IMR-90 (cell line): Measurements from ENCODE around the gene RASL11B. TPM values are rescaled to one million over a fixed set of nuclear protein-coding genes. Genes with fewer than 3 reads are reported as not detected.

Source experiments
- ATAC-seq: fragments of 200-7000 bp; cut with Tn5 transposase; 2 replicates; pipeline ENCODE4 v1.9.1; 2020; ENCODE audit warnings: low read depth, mild to moderate bottlenecking, moderate library complexity
- BruUV-seq: library from RNA; stranded (reverse); fragments of 400-500 nt; replicated peaks from 2 replicates; lab custom pipeline; 2021; lab: Mats Ljungman, UMichigan
- CTCF ChIA-PET: fragments of 300-600 bp; formaldehyde crosslinking; extraction: SDS; loops from one replicate; lab custom pipeline; 2021; ENCODE audit warnings: antibody characterized with exemption; lab: Yijun Ruan, JAX
- POLR2A ChIA-PET: fragments of 300-600 bp; sonication (Branson Sonifier 250); formaldehyde crosslinking; loops from one replicate; lab custom pipeline; 2022; ENCODE audit warnings: antibody characterized with exemption; ENCODE audit not compliant: unreplicated experiment; lab: Charles Lee
- DNase-seq: peaks from one replicate; pipeline ENCODE4 v3.0.0; 2013
- H2AFZ ChIP-seq: replicated peaks from 2 replicates; pipeline ENCODE3; 2013; ENCODE audit warnings: low read length, mild to moderate bottlenecking; ENCODE audit not compliant: poor library complexity
- H2AK5ac ChIP-seq: 2 replicates; pipeline ENCODE4 v1.6.1; 2013; ENCODE audit warnings: low read depth, low read length, inconsistent platforms
- H2AK9ac ChIP-seq: replicated peaks from 2 replicates; pipeline ENCODE3; 2013; ENCODE audit warnings: mild to moderate bottlenecking, low read depth, low read length, moderate library complexity; ENCODE audit not compliant: poor library complexity
- H2BK120ac ChIP-seq: 2 replicates; pipeline ENCODE4 v1.6.1; 2013; ENCODE audit warnings: low read depth, low read length, inconsistent platforms
- H2BK15ac ChIP-seq: 3 replicates; pipeline ENCODE4 v1.6.1; 2013; ENCODE audit warnings: low read depth, low read length, inconsistent platforms
- H2BK20ac ChIP-seq: 2 replicates; pipeline ENCODE4 v1.6.1; 2013; ENCODE audit warnings: low read depth, mild to moderate bottlenecking, inconsistent platforms, low read length, moderate library complexity
- H2BK5ac ChIP-seq: 2 replicates; pipeline ENCODE4 v1.6.1; 2013; ENCODE audit warnings: mild to moderate bottlenecking, low read depth, low read length, inconsistent platforms; ENCODE audit not compliant: poor library complexity, severe bottlenecking
- H3K14ac ChIP-seq: replicated peaks from 2 replicates; pipeline ENCODE4 v1.6.1; 2013; ENCODE audit warnings: low read depth, low read length, inconsistent platforms
- H3K18ac ChIP-seq: 2 replicates; pipeline ENCODE4 v1.6.1; 2013; ENCODE audit warnings: low read depth, low read length, control low read depth
- H3K23ac ChIP-seq: 2 replicates; pipeline ENCODE4 v1.6.1; 2013; ENCODE audit warnings: low read depth, low read length, inconsistent platforms
- H3K27ac ChIP-seq: 2 replicates; pipeline ENCODE4 v1.5.1; 2013; ENCODE audit warnings: mild to moderate bottlenecking, control low read depth, low read length; ENCODE audit not compliant: insufficient read depth
- H3K27me3 ChIP-seq: 2 replicates; pipeline ENCODE4 v1.6.1; 2013; ENCODE audit warnings: low read length; ENCODE audit not compliant: control insufficient read depth, insufficient read depth
- H3K36me3 ChIP-seq: 2 replicates; pipeline ENCODE4 v1.6.1; 2013; ENCODE audit warnings: low read length, mixed read lengths; ENCODE audit not compliant: control insufficient read depth, insufficient read depth
- H3K4ac ChIP-seq: 2 replicates; pipeline ENCODE4 v1.6.1; 2013; ENCODE audit warnings: low read depth, low read length, inconsistent platforms
- H3K4me1 ChIP-seq: 2 replicates; pipeline ENCODE4 v1.6.1; 2013; ENCODE audit warnings: low read length, mixed read lengths; ENCODE audit not compliant: control insufficient read depth, insufficient read depth
- H3K4me2 ChIP-seq: 2 replicates; pipeline ENCODE4 v1.6.1; 2013; ENCODE audit warnings: low read depth, mild to moderate bottlenecking, control low read depth, low read length, moderate library complexity
- H3K4me3 ChIP-seq: 2 replicates; pipeline ENCODE4 v1.5.1; 2013; ENCODE audit warnings: low read depth, mild to moderate bottlenecking, control low read depth, low read length, moderate library complexity; ENCODE audit not compliant: insufficient read depth
- H3K56ac ChIP-seq: 2 replicates; pipeline ENCODE4 v1.6.1; 2013; ENCODE audit warnings: low read length, inconsistent platforms; ENCODE audit not compliant: insufficient read depth; ENCODE audit errors: extremely low read depth
- H3K79me1 ChIP-seq, 2 experiments: 2 replicates each; pipeline ENCODE4 v1.6.1; 2013; ENCODE audit warnings: low read length in 2 of 2, inconsistent platforms in 1 of 2, low read depth in 1 of 2
- H3K9ac ChIP-seq: 2 replicates; pipeline ENCODE4 v1.6.1; 2013; ENCODE audit warnings: low read depth, low read length, control low read depth
- H3K9me1 ChIP-seq: 2 replicates; pipeline ENCODE4 v1.6.1; 2013; ENCODE audit warnings: low read length, inconsistent platforms; ENCODE audit not compliant: insufficient read depth
- H3K9me3 ChIP-seq: 2 replicates; pipeline ENCODE4 v1.6.1; 2013; ENCODE audit warnings: low read length; ENCODE audit not compliant: control insufficient read depth, insufficient read depth
- H4K20me1 ChIP-seq: 2 replicates; pipeline ENCODE4 v1.6.1; 2013; ENCODE audit warnings: low read length, inconsistent platforms; ENCODE audit not compliant: insufficient read depth
- H4K5ac ChIP-seq: 2 replicates; pipeline ENCODE4 v1.6.1; 2013; ENCODE audit warnings: mild to moderate bottlenecking, low read depth, low read length, control low read depth
- H4K8ac ChIP-seq, 2 experiments: 2 replicates each; pipeline ENCODE4 v1.6.1; 2013; ENCODE audit warnings: low read depth in 2 of 2, low read length in 2 of 2, control low read depth in 1 of 2, inconsistent platforms in 1 of 2
- H4K91ac ChIP-seq: 2 replicates; pipeline ENCODE4 v1.6.1; 2013; ENCODE audit warnings: low read depth, low read length, inconsistent platforms; ENCODE audit not compliant: insufficient read depth
- BHLHE40 ChIP-seq: fragments of 150-350 bp; IDR thresholded peaks from 2 replicates; pipeline ENCODE4 v1.6.1; 2016; ENCODE audit warnings: mild to moderate bottlenecking, low read depth, low read length
- CEBPB ChIP-seq: IDR thresholded peaks from 2 replicates; pipeline ENCODE4 v1.6.1; 2012; ENCODE audit warnings: low read depth, low read length, improper control_type of control experiment
- CHD1 ChIP-seq: IDR thresholded peaks from 2 replicates; pipeline ENCODE4 v1.6.1; 2012; ENCODE audit warnings: low read depth, low read length, improper control_type of control experiment
- FOS ChIP-seq: fragments of 150-350 bp; IDR thresholded peaks from 2 replicates; pipeline ENCODE4 v1.6.1; 2016; ENCODE audit warnings: low read depth, low read length
- MAFK ChIP-seq: IDR thresholded peaks from 2 replicates; pipeline ENCODE4 v1.6.1; 2012; ENCODE audit warnings: low read depth, low read length, improper control_type of control experiment
- MAZ ChIP-seq: IDR thresholded peaks from 2 replicates; pipeline ENCODE4 v1.6.1; 2012; ENCODE audit warnings: low read depth, mild to moderate bottlenecking, low read length, improper control_type of control experiment, moderate library complexity, borderline replicate concordance
- MXI1 ChIP-seq: IDR thresholded peaks from 2 replicates; pipeline ENCODE4 v1.6.1; 2012; ENCODE audit warnings: low read depth, mild to moderate bottlenecking, low read length, moderate library complexity, borderline replicate concordance
- NFE2L2 ChIP-seq: fragments of 150-350 bp; IDR thresholded peaks from 2 replicates; pipeline ENCODE4 v1.6.1; 2016; ENCODE audit warnings: low read depth, mild to moderate bottlenecking, low read length
- POLR2A ChIP-seq: IDR thresholded peaks from 2 replicates; pipeline ENCODE4 v1.6.1; 2012; ENCODE audit warnings: mild to moderate bottlenecking, low read depth, low read length
- RAD21 ChIP-seq: IDR thresholded peaks from 2 replicates; pipeline ENCODE4 v1.6.1; 2012; ENCODE audit warnings: low read length, improper control_type of control experiment
- RCOR1 ChIP-seq: IDR thresholded peaks from 2 replicates; pipeline ENCODE4 v1.6.1; 2012; ENCODE audit warnings: mild to moderate bottlenecking, low read length, improper control_type of control experiment; ENCODE audit not compliant: insufficient replicate concordance
- RFX5 ChIP-seq: IDR thresholded peaks from 2 replicates; pipeline ENCODE4 v1.8.0; 2012; ENCODE audit warnings: low read depth, mild to moderate bottlenecking, low read length, moderate library complexity
- SMC3 ChIP-seq: fragments of 150-350 bp; IDR thresholded peaks from 2 replicates; pipeline ENCODE4 v1.6.1; 2016; ENCODE audit warnings: low read depth, mild to moderate bottlenecking, antibody characterized with exemption, low read length, moderate library complexity
- WGBS, 2 experiments: methylation state at CpG; one replicate each; pipeline versions ENCODE4 v1.1.5 to v1.1.7; 2013; ENCODE audit warnings: missing lambda C conversion rate in 2 of 2; ENCODE audit not compliant: insufficient read length in 1 of 2; ENCODE audit errors: extremely low coverage in 2 of 2; 5-methylcytosine and 5-hydroxymethylcytosine counted together
- dilution Hi-C: fragments of 300-500 bp; cut with HindIII; formaldehyde crosslinking; loops from one replicate; pipeline ENCODE4 v1.14.3; 2018; ENCODE audit warnings: low sequenced_read_pairs; ENCODE audit not compliant: unreplicated experiment
- in situ Hi-C: fragments of 300-500 bp; cut with MboI; formaldehyde crosslinking; loops from 3 replicates; pipeline ENCODE4 v1.14.3; 2019; ENCODE audit warnings: low sequenced_read_pairs, inconsistent platforms, mixed read lengths
- intact Hi-C: fragments of 100-400 bp; cut with micrococcal nuclease; formaldehyde crosslinking; loops from 2 replicates; pipeline ENCODE4 v1.10.0; 2022
- polyA plus RNA-seq, 3 experiments: library from polyadenylated mRNA; depleted of rRNA; stranded (reverse); fragments of >200 nt; gene quantifications; 2 replicates each; pipeline ENCODE4 v1.2.3, GENCODE V29; 2012; ENCODE audit warnings: low replicate concordance in 1 of 3
- total RNA-seq: library from RNA; depleted of rRNA; stranded (reverse); fragments of >200 nt; gene quantifications from 2 replicates; pipeline ENCODE4 v1.2.3, GENCODE V29; 2012
- TF ChIP-seq, protein P1 (sequence below): conservative IDR thresholded peaks from 2 replicates; pipeline ENCODE4 v1.5.1; 2012; ENCODE audit warnings: mild to moderate bottlenecking, low read depth, low read length, improper control_type of control experiment
- TF ChIP-seq, protein P2 (sequence below): fragments of 150-350 bp; IDR thresholded peaks from 2 replicates; pipeline ENCODE4 v1.6.1; 2016; ENCODE audit warnings: low read depth, mild to moderate bottlenecking, low read length, moderate library complexity, borderline replicate concordance
- TF ChIP-seq, protein P3 (sequence below): fragments of 150-350 bp; IDR thresholded peaks from 2 replicates; pipeline ENCODE4 v1.6.1; 2017; ENCODE audit warnings: mild to moderate bottlenecking, antibody characterized with exemption, low read length, low read depth

Gene RASL11B
- total and polyA plus RNA-seq, 2 of the 4 experiments (the other 2 are of a cell fraction) = 0.18 to 0.31 TPM

DNA sequence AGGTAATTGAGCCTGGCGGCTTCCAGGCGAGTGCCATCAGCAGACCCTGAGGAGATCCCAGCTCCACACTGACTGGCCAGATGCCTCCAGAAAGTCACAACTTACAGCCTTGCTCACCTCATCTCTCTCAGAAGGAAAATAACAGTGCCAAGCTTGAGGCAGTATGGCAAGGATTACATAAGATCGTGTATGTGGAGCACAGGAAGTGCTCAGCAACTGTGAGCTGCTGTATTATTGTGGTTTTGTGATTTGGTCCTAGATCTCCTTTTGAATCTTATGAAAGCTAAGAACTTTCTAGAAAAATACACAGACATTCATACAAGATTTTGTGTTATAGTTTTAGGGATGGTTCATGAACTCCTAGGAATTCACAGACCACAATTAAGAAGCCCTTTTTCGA, 14.0 kb downstream of the RASL11B start:
- no peak overlapping the region for H2AK9ac ChIP-seq
- intact Hi-C loops = no loop called here
- no peak overlapping the region for H3K14ac ChIP-seq
- H2AFZ ChIP-seq = no peak overlapping the region
- POLR2A ChIA-PET = no interaction called here
- H3K9me1 ChIP-seq = no peaks in the 10 kb centered on the region; the same call in 1 of the 2 replicates
- CTCF ChIA-PET = interaction anchor here (0.7 kb wide), 1 partner anchor 1181 kb away, joined by 3 read pairs; no protein-coding TSS in a partner anchor
- H2BK20ac ChIP-seq = no peak overlapping the region
- DNase-seq (no peak), ATAC-seq (no peak)
- no CpG with 5 or more reads among the region's 4 CpGs for WGBS, 2 experiments
- no peaks in the 10 kb centered on the region for H3K79me1 ChIP-seq
- no peak overlapping the region for H2BK5ac ChIP-seq
- H3K9ac ChIP-seq = no peak overlapping the region
- H3K4me1 ChIP-seq = no peaks in the 10 kb centered on the region
- no peak overlapping the region for H3K4me3 ChIP-seq
- H3K27ac ChIP-seq = no peak overlapping the region
- H3K56ac ChIP-seq = no peak overlapping the region
- H3K36me3 ChIP-seq = no peaks in the 10 kb centered on the region
- H4K8ac ChIP-seq = no peak overlapping the region
- no peaks in the 10 kb centered on the region for H4K20me1 ChIP-seq
- dilution Hi-C loops = no loop called here
- H3K27me3 ChIP-seq = no peaks in the 10 kb centered on the region
- H2BK120ac ChIP-seq = no peak overlapping the region
- no peak overlapping the region for H3K18ac ChIP-seq
- in situ Hi-C loops = no loop called here
- no peak overlapping the region for H2AK5ac ChIP-seq
- no peak overlapping the region for H4K91ac ChIP-seq
- H2BK15ac ChIP-seq = no peak overlapping the region
- no TSS peak for BruUV-seq
- H4K5ac ChIP-seq = no peak overlapping the region
- H3K9me3 ChIP-seq = no peaks in the 10 kb centered on the region
- no peak overlapping the region for H3K4me2 ChIP-seq
- TF ChIP-seq POLR2A (no peak), MAFK (no peak), SMC3 (no peak), NFE2L2 (no peak), RCOR1 (no peak), RFX5 (no peak), MAZ (no peak), FOS (no peak), BHLHE40 (no peak), RAD21 (no peak), CHD1 (no peak), CEBPB (no peak), MXI1 (no peak)
- TF ChIP-seq, protein P1, sequence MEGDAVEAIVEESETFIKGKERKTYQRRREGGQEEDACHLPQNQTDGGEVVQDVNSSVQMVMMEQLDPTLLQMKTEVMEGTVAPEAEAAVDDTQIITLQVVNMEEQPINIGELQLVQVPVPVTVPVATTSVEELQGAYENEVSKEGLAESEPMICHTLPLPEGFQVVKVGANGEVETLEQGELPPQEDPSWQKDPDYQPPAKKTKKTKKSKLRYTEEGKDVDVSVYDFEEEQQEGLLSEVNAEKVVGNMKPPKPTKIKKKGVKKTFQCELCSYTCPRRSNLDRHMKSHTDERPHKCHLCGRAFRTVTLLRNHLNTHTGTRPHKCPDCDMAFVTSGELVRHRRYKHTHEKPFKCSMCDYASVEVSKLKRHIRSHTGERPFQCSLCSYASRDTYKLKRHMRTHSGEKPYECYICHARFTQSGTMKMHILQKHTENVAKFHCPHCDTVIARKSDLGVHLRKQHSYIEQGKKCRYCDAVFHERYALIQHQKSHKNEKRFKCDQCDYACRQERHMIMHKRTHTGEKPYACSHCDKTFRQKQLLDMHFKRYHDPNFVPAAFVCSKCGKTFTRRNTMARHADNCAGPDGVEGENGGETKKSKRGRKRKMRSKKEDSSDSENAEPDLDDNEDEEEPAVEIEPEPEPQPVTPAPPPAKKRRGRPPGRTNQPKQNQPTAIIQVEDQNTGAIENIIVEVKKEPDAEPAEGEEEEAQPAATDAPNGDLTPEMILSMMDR = no peak
- TF ChIP-seq, protein P2, sequence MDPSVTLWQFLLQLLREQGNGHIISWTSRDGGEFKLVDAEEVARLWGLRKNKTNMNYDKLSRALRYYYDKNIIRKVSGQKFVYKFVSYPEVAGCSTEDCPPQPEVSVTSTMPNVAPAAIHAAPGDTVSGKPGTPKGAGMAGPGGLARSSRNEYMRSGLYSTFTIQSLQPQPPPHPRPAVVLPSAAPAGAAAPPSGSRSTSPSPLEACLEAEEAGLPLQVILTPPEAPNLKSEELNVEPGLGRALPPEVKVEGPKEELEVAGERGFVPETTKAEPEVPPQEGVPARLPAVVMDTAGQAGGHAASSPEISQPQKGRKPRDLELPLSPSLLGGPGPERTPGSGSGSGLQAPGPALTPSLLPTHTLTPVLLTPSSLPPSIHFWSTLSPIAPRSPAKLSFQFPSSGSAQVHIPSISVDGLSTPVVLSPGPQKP = no peak
- TF ChIP-seq, protein P3, sequence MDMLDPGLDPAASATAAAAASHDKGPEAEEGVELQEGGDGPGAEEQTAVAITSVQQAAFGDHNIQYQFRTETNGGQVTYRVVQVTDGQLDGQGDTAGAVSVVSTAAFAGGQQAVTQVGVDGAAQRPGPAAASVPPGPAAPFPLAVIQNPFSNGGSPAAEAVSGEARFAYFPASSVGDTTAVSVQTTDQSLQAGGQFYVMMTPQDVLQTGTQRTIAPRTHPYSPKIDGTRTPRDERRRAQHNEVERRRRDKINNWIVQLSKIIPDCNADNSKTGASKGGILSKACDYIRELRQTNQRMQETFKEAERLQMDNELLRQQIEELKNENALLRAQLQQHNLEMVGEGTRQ = no peak
- no peak overlapping the region for H3K4ac ChIP-seq
- H3K23ac ChIP-seq = no peak overlapping the region
